ENCODE data around the gene AQP2. TPM values are rescaled to one million over a fixed set of nuclear protein-coding genes. Genes with fewer than 3 reads are reported as not detected.

The AQP2 gene
- total RNA-seq, 4 donors from 2014 or later, result not detected

- Histone ChIP-seq H3K4me3 (no peak overlapping the region), H3K27ac (no peak overlapping the region), H3K9me3 (no peaks in the 10 kb centered on the region), H3K4me1 (peaks cover 0 to 4% (median 0%) of the 10 kb centered on the region in 4 donors), H3K36me3 (no peaks in the 10 kb centered on the region), H3K27me3 (no peaks in the 10 kb centered on the region)
- intact Hi-C loops (cut with DNase I; ENCODE audit: low total_unique reads) (no loop called here), in situ Hi-C loops (cut with MboI; ENCODE audit: low pct_ligation_motif_present in 1 of 4, low pct_unique_long_range_greater_than_20kb in 1 of 4, low sequenced_read_pairs in 3 of 4) (no loop called here)
- TF ChIP-seq POLR2A (IDR thresholded peaks at IDR 0.05) (no peak), EP300 (IDR thresholded peaks at IDR 0.05; ENCODE audit: low read depth) (no peak), POLR2AphosphoS5 (IDR thresholded peaks at IDR 0.05) (no peak), CTCF (IDR thresholded peaks at IDR 0.05) (no peak)
- DNase-seq, result no peak
Measured at GRCh38 chr12:49939307-49939706, 11.2 kb upstream of the AQP2 start.

- Histone ChIP-seq H3K27me3 (no peaks in the 10 kb centered on the region), H3K27ac (no peak overlapping the region), H3K4me3 (no peak overlapping the region), H3K36me3 (no peaks in the 10 kb centered on the region), H3K4me1 (peaks cover 0 to 4% (median 0%) of the 10 kb centered on the region in 4 donors), H3K9me3 (no peaks in the 10 kb centered on the region)
- no peak for DNase-seq
- 86% methylated on average over 1 of the region's 1 CpG; no CpG with 5 or more reads in 1 of the 2 donors for WGBS, 2 donors (ENCODE audit: low coverage in 1 of 2)
- intact Hi-C loops (cut with DNase I; ENCODE audit: low total_unique reads), result no loop called here
- TF ChIP-seq POLR2A (IDR thresholded peaks at IDR 0.05) (no peak), POLR2AphosphoS5 (IDR thresholded peaks at IDR 0.05) (no peak), EP300 (IDR thresholded peaks at IDR 0.05; ENCODE audit: low read depth) (no peak), CTCF (IDR thresholded peaks at IDR 0.05) (no peak)
- in situ Hi-C loops (cut with MboI; ENCODE audit: low pct_ligation_motif_present in 1 of 4, low pct_unique_long_range_greater_than_20kb in 1 of 4, low sequenced_read_pairs in 3 of 4), result no loop called here
Measured at GRCh38 chr12:49939707-49940106, 10.8 kb upstream of the AQP2 start.

- TF ChIP-seq POLR2A (IDR thresholded peaks at IDR 0.05), result no peak
- no peaks in the 10 kb centered on the region for H3K36me3 ChIP-seq
Measured at GRCh38 chr12:49941556-49942511, 8.7 kb upstream of the AQP2 start.

GRCh38 chr12:49942512-49942893 is 8.0 kb upstream of the AQP2 start:
- no peaks in the 10 kb centered on the region for H3K27me3 ChIP-seq
- DNase-seq, result no peak
- intact Hi-C loops (cut with DNase I; ENCODE audit: low total_unique reads), result no loop called here
- H3K27ac ChIP-seq, result no peak overlapping the region
- H3K36me3 ChIP-seq, result no peaks in the 10 kb centered on the region
- in situ Hi-C loops (cut with MboI; ENCODE audit: low pct_ligation_motif_present in 1 of 4, low pct_unique_long_range_greater_than_20kb in 1 of 4, low sequenced_read_pairs in 3 of 4), result no loop called here
- H3K4me3 ChIP-seq, result no peak overlapping the region
- no peaks in the 10 kb centered on the region for H3K9me3 ChIP-seq
- H3K4me1 ChIP-seq, result peaks cover 0 to 17% (median 10%) of the 10 kb centered on the region in 4 donors
- WGBS, 2 donors (ENCODE audit: low coverage in 1 of 2), result 87 to 92% methylated on average over 3 of the region's 3 CpGs
- no peak for TF ChIP-seq CTCF (IDR thresholded peaks at IDR 0.05)
- no peak for TF ChIP-seq POLR2AphosphoS5 (IDR thresholded peaks at IDR 0.05)
- TF ChIP-seq EP300 (IDR thresholded peaks at IDR 0.05; ENCODE audit: low read depth), result no peak
- no peak for TF ChIP-seq POLR2A (IDR thresholded peaks at IDR 0.05)

More at GRCh38 chr12:49941556-49942511, 8.7 kb upstream of the AQP2 start:
- Histone ChIP-seq H3K9me3 (no peaks in the 10 kb centered on the region), H3K4me3 (no peak overlapping the region), H3K27me3 (no peaks in the 10 kb centered on the region), H3K27ac (no peak overlapping the region), H3K4me1 (peaks cover 0 to 17% (median 10%) of the 10 kb centered on the region in 4 donors)
- DNase-seq, result no peak
- WGBS, 2 donors (ENCODE audit: low coverage in 1 of 2), result 68 to 81% methylated on average over 5 to 13 of the region's 13 CpGs
- intact Hi-C loops (cut with DNase I; ENCODE audit: low total_unique reads), result no loop called here
- in situ Hi-C loops (cut with MboI; ENCODE audit: low pct_ligation_motif_present in 1 of 4, low pct_unique_long_range_greater_than_20kb in 1 of 4, low sequenced_read_pairs in 3 of 4), result no loop called here
